ENCODE results near the gene PTPRN2.

The PTPRN2 gene

DNA sequence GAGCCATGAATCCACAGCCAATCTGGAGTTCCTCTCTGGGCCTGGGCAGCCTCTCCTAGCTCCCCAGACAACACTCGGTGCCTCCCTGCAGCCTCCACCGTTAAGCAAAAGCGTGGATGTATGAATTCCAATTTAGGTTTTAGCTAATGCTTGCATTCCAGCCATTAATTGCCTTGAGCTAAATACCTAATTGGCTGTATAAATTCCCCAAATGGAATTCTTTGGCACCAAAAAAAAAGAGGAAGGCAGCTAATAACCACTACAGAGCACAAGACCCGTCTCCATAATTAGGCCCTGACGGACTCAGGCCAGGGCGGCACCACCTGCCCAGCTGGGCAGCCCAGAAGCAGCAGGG, 140.5 kb downstream of the PTPRN2 start:
- H3K36me3 Mint-ChIP-seq (ENCODE audit: low read depth) = no peaks in the 10 kb centered on the region
- H3K9me3 Mint-ChIP-seq = no peaks in the 10 kb centered on the region
- H3K4me3 Mint-ChIP-seq = no peak overlapping the region
- no peaks in the 10 kb centered on the region for H3K4me1 Mint-ChIP-seq (ENCODE audit: low read depth)
- H3K27me3 Mint-ChIP-seq = no peaks in the 10 kb centered on the region
- H3K27ac Mint-ChIP-seq = no peak overlapping the region

DNA sequence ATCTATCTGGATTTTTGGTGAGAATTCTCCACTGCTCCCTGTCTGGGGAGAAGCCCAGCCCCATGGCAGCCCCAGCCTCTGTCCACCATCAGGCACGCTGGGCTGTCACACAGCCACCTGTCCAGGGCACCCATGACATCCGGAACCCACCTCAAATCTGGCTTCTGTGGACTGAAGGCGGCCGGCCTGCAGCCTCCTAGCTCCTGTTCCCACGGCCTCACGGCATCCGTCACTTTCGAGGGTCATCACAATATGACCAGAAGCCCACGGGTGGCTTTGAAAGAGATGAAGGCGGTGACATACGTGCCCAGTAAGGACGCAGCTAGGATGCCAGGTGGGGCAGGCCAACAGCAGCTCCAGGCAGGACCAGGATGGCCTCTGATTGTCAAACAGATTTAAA, 140.9 kb downstream of the PTPRN2 start:
- Mint-ChIP-seq H3K27ac (no peak overlapping the region), H3K27me3 (no peaks in the 10 kb centered on the region), H3K4me3 (no peak overlapping the region)

DNA sequence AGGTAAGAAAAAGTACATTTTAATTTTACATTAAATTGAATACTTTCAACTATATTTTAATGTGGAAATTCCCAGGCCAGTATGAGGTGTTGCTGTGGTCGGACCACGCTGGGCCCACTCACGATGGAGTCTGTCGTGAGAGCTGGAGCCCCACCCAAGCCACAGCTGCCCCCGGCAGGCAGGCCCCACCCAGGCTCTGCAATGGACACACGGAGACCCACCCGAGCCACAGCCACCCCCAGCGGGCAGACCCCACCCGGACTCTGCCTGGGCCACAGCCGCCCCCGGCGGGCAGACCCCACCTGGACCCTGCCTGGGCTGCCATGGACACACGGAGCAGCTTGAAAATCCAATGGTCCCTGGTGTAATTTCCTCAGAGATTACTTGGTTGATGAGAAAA, 141.3 kb downstream of the PTPRN2 start:
- Mint-ChIP-seq H3K27ac (no peak overlapping the region), H3K9me3 (peaks cover 2% of the 10 kb centered on the region), H3K4me3 (no peak overlapping the region), H3K36me3 (ENCODE audit: low read depth) (no peaks in the 10 kb centered on the region), H3K27me3 (no peaks in the 10 kb centered on the region), H3K4me1 (ENCODE audit: low read depth) (no peaks in the 10 kb centered on the region)

More for the DNA sequence above, 140.9 kb downstream of the PTPRN2 start:
- Mint-ChIP-seq H3K9me3 (no peaks in the 10 kb centered on the region), H3K36me3 (ENCODE audit: low read depth) (no peaks in the 10 kb centered on the region), H3K4me1 (ENCODE audit: low read depth) (no peaks in the 10 kb centered on the region)

DNA sequence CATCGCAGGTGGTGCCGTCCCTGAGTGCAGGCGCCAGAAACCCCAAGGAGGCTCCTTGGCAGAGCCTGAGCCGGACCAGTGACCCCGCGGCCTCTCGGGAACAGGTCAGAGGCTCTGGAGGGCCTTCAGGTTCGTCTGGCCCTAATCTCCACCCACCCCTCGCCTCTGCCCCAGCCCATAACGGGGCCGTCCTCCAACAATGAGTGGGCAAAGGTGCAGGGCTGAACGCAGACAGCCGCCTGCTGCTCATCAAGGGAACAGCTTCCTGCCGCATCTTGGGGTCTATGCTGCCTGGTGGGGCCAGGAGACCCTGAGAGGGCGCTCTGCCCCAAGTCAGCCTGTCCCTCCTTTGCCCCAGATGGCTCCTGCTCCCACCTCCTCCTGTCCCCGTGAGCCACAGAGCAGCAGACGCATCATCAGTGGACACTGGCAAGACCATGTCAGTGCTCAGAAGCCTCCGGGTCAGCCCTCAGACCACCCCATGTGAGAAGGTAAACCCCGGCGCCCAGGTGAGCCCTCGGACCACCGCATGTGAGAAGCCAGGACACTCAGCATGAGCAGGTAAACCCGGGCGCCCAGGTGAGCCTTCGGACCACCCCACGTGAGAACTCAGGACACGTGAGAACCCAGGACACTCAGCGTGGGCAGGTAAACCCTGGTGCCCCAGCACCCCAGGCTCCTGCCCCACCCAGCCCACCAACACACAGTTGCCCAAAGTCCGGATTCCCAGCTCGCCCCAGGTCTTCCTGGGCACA, 142.0 kb downstream of the PTPRN2 start:
- Mint-ChIP-seq H3K36me3 (ENCODE audit: low read depth) (no peaks in the 10 kb centered on the region), H3K27me3 (no peaks in the 10 kb centered on the region), H3K4me3 (no peak overlapping the region), H3K9me3 (peaks cover 8% of the 10 kb centered on the region), H3K4me1 (ENCODE audit: low read depth) (no peaks in the 10 kb centered on the region), H3K27ac (no peak overlapping the region)

DNA sequence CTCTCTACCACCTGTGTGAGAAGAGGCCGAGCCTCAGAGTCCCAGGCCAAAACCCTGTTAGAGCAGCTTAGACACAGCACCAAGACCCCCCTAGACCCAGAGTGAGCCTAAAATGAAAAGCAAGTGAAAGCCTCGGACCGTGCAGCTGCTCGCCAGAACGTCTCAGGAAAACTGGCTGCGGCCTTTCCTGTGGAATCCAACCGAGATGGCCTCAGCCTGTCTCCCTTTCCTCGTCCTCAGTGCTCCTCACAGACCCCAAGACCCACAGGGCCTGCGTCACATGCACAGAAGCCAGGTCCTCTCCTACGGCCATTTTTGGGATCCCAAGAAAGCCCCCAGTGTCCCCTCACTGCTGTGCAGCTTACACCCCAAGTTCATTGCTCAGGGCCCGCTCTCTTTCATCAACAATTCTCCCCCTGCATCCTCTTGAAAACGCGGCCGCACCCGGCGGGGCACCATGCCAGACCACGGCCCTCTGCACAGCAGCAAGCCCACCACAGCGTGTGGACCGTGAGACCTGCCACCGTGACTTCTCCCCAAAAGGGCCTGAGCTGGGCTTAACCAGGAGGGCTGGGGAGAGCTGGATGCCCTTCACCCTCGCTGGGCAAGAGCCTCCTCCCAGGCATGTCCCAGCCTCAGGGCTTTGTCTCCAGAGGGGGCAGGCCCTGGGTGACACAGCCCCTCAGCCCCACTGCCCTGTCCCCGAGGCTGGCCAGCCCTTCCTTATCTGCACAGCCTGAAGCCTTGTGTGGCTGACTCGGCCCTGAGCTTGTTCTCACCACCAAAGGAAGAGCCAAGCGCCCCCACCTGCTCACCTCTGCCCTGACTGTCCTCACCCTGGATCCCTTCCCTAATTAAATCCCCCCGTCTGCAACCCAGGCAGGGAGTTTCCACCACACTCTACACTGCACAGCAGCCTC, 142.9 kb downstream of the PTPRN2 start:
- Mint-ChIP-seq H3K4me3 (no peak overlapping the region), H3K9me3 (peaks cover 12% of the 10 kb centered on the region), H3K36me3 (ENCODE audit: low read depth) (no peaks in the 10 kb centered on the region), H3K27me3 (no peaks in the 10 kb centered on the region), H3K27ac (no peak overlapping the region), H3K4me1 (ENCODE audit: low read depth) (no peaks in the 10 kb centered on the region)

DNA sequence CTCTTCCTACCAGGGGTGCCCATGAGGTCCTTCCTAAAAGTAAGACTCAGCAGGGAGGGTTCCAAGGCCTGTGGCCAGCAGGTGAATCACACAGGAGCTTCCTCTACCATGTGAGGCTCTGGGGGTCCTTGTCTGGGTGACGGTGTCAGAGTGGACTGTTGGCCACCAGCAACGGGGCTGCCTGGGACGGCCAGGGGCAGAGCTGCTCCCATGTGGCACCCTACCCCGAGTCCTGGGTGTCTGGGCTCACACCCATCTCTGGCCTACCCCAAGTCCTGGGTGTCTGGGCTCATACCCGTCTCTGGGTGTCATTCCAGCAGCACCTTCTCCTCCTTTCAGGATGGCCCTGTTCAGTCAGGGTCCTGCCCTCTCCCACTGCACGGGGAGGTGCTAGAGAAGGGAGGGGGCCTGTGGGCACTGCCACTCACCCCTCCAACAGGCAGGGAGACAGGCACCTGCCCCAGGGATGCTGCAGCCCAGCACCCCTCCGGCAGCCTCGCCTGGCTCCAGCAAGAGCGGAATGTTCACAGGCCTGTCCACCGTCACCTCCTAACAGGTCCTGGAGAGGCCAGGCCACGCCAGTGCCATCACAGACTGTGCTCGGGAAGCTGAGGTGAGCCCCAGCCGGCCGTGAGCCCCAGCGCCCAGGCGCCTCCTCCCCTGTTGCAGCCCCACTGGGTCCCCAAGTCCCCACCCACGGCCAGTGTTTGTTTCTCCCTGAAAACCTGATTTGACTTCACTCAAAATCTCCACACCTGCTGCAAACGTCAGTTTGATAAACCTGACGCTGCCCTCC, 143.7 kb downstream of the PTPRN2 start:
- Mint-ChIP-seq H3K4me1 (ENCODE audit: low read depth) (no peaks in the 10 kb centered on the region), H3K27me3 (no peaks in the 10 kb centered on the region), H3K27ac (no peak overlapping the region), H3K4me3 (no peak overlapping the region), H3K36me3 (ENCODE audit: low read depth) (no peaks in the 10 kb centered on the region), H3K9me3 (peaks cover 12% of the 10 kb centered on the region)

DNA sequence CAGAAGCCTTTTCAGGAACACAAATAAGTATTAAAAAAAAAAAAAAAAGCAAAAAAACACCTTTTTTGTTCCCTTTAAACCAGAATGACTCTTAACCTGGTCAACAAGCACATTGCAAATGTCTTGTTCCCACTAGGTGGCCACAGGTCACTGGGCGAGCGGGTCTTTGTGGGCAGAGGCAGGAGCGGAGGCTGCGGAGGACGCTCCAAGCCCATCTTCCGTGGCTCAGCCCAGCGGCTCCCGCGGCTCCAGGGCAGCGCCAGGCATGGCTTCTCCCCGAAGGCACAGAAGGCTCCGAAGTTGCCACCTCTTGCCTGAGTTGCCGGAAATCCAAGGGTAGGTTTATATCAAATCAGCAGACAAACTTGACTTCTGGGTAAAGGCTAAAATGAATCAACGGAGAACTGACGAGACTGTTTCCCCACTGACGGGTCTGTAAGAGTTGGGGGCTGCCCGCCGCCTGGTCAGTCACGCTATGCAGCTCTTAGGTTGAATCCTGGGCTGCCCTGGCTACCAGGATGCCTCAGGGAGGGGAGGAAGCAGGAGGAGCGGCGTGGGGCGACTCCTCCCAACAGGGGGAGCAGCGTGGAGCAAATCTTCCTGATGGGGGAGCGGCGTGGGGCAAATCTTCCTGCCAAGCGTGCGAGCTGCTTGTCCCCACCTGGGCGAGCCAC, 144.5 kb downstream of the PTPRN2 start:
- no peaks in the 10 kb centered on the region for H3K27me3 Mint-ChIP-seq

DNA sequence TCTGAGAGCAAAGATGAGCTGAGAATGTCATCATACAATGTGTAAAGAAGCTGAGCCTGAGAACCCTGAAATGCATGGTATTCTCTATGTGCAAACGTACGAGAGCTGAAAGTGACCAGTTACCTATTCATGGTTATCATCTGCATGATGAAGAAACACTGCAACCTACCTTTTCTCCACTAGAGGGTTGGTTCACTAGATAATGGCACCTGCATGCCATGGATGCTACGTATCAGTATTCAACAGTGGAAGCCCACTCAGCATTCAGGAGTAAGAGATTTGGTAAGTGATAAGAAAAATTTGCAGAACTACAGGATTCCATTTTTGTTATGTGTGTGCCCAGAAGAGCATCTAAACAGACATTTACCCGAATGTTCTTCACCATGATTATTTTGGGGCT, 145.4 kb downstream of the PTPRN2 start:
- no peaks in the 10 kb centered on the region for H3K4me1 Mint-ChIP-seq (ENCODE audit: low read depth)
- H3K27ac Mint-ChIP-seq = no peak overlapping the region
- H3K9me3 Mint-ChIP-seq = peaks cover 12% of the 10 kb centered on the region
- H3K4me3 Mint-ChIP-seq = no peak overlapping the region
- H3K36me3 Mint-ChIP-seq (ENCODE audit: low read depth) = no peaks in the 10 kb centered on the region
- H3K27me3 Mint-ChIP-seq = peaks cover 1% of the 10 kb centered on the region

More for the DNA sequence above, 144.5 kb downstream of the PTPRN2 start:
- H3K4me3 Mint-ChIP-seq = no peak overlapping the region
- no peaks in the 10 kb centered on the region for H3K36me3 Mint-ChIP-seq (ENCODE audit: low read depth)
- H3K27ac Mint-ChIP-seq = no peak overlapping the region
- H3K4me1 Mint-ChIP-seq (ENCODE audit: low read depth) = no peaks in the 10 kb centered on the region
- peaks cover 12% of the 10 kb centered on the region for H3K9me3 Mint-ChIP-seq

DNA sequence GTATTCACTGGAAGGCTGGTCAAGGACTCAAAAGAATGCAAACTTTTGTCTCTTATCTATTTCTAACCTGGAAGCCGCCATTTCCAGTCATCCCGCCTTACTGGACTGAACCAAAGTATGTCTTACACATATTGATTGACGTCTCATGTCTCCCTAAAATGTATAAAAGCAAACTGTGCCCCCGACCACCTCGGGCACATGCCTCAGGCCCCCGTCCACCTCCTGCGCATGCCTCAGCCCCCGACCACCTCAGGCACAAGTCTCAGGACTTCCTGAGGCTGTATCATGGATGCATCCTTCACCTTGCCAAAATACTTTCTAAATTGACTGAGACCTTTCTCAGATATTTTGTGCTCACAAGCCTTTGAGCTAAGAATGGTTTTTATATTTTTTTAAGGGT, 148.6 kb downstream of the PTPRN2 start:
- H3K4me1 Mint-ChIP-seq (ENCODE audit: low read depth) = no peaks in the 10 kb centered on the region
- H3K9me3 Mint-ChIP-seq = peaks cover 12% of the 10 kb centered on the region
- H3K27ac Mint-ChIP-seq = no peak overlapping the region
- H3K4me3 Mint-ChIP-seq = no peak overlapping the region
- H3K36me3 Mint-ChIP-seq (ENCODE audit: low read depth) = no peaks in the 10 kb centered on the region
- H3K27me3 Mint-ChIP-seq = peaks cover 17% of the 10 kb centered on the region

DNA sequence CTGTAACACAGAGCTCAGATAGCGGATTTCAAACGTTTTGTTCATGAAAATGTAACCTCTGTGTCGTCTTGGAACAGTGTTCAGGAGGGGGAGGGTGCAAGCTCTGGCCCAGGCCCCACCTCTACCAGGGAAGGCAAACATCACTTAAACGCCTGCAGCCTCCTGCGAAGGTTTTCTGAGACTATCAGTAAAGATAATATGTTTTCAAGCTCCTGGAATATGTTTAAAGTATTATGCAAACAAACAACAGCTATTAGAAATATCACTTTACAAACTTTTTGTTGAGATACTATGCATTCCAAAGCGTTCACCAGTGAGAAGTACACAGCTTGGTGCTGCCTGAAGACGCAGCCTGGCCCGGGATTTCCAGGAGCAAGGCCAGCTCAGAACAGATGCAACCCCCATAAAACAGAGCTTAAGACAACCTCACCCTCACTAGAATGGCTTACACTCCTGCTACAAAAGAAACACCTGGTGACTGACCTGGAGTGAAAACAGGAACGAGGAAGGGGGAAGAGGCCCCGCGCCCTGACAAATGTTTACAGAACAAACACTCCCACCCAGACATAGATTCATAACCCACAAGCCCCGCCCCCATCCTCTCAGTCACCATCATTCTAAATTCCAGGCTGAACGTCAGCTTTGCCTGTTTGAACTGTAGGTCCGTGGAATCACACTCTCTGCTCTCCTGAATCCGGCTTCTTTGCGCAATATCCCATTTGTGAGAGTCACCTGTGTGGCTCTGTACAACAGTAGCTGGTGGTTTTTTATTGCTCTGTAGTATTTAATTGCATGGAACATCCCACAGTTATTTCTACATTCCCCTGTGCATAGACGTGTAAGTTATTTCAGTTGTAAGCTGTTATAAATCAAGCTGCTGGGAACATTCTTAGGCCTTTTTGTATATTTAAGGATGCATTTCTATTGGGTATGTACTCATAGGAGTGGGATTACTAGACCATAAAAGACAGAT, 155.0 kb downstream of the PTPRN2 start:
- H3K9me3 Mint-ChIP-seq = no peaks in the 10 kb centered on the region
- no peaks in the 10 kb centered on the region for H3K36me3 Mint-ChIP-seq (ENCODE audit: low read depth)
- no peak overlapping the region for H3K4me3 Mint-ChIP-seq
- no peak overlapping the region for H3K27ac Mint-ChIP-seq
- peaks cover 25% of the 10 kb centered on the region for H3K27me3 Mint-ChIP-seq
- H3K4me1 Mint-ChIP-seq (ENCODE audit: low read depth) = peaks cover 4% of the 10 kb centered on the region

DNA sequence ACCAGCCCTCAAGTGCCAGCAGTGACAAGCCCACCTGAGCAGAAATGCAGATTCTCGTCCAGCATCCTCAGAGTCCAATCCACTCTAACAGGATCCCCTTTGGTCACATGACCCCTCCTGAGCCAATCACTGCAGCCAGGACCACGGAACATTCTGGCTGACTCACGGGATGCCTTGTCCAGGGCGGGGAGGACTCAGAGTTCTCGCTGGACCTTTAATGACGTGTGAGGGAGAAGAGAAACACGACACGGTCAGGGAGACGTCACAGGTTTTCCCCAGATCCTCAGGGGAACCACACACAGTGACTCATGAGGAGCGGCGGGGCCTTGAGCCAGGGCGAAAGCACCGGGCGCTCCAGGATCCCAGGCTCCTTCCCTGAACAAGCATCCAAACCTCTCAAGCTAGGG, 155.7 kb downstream of the PTPRN2 start:
- peaks cover 4% of the 10 kb centered on the region for H3K4me1 Mint-ChIP-seq (ENCODE audit: low read depth)
- no peak overlapping the region for H3K27ac Mint-ChIP-seq
- H3K4me3 Mint-ChIP-seq = no peak overlapping the region

DNA sequence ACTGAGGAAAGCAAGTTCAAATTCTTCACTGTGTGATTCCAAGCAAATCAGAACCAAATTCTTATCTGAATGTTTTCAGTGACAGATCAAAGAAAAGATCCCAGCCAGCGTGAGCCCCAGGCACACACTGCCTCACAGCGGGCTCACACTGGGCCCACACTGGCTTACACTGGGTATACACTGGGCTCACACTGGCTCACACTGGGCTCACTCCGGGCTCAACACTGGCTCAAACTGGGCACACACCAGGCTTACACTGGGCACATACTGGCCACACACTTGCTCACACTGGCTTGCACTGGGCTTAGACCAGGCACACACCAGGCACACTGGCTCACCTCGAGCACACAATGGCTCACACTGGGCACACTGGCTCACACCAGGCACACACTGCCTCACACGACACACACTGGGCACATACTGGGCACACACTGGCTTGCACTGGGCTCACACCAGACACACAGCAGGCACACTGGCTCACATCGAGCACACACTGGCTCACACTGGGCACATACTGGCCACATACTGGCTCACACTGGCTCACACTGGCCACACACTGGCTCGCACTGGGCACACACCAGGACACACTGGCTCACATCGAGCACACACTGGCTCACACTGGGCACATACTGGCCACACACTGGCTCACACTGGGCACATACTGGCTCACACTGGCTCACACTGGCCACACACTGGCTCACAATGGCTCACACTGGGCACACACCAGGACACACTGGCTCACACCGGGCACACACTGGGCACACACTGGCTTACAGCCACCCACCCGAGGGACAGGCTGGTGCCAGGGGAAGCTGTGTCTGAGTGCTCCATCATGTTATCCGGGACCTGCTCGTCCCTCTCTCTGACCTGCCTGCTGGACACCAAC, 156.3 kb downstream of the PTPRN2 start:
- H3K9me3 Mint-ChIP-seq = no peaks in the 10 kb centered on the region
- no peaks in the 10 kb centered on the region for H3K36me3 Mint-ChIP-seq (ENCODE audit: low read depth)
- H3K27ac Mint-ChIP-seq = no peak overlapping the region
- H3K4me1 Mint-ChIP-seq (ENCODE audit: low read depth) = peaks cover 4% of the 10 kb centered on the region
- peaks cover 19% of the 10 kb centered on the region for H3K27me3 Mint-ChIP-seq
- H3K4me3 Mint-ChIP-seq = no peak overlapping the region

More for the DNA sequence above, 155.7 kb downstream of the PTPRN2 start:
- Mint-ChIP-seq H3K9me3 (no peaks in the 10 kb centered on the region), H3K27me3 (peaks cover 21% of the 10 kb centered on the region), H3K36me3 (ENCODE audit: low read depth) (no peaks in the 10 kb centered on the region)
